Stromal cell of bone marrow (primary cell): Measurements from ENCODE around the gene GLYAT.
A peak's percentile ranks its signal among the peaks of the same experiment; 100 is the strongest.

Source experiments
- DNase-seq: peaks from one replicate; pipeline ENCODE4 v3.0.0-alpha.2; 2012; ENCODE audit warnings: low read depth

Gene GLYAT, protein sequence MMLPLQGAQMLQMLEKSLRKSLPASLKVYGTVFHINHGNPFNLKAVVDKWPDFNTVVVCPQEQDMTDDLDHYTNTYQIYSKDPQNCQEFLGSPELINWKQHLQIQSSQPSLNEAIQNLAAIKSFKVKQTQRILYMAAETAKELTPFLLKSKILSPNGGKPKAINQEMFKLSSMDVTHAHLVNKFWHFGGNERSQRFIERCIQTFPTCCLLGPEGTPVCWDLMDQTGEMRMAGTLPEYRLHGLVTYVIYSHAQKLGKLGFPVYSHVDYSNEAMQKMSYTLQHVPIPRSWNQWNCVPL

GRCh38 chr11:58731819-58732218, at the start of gene GLYAT:
TSS of gene GLYAT (minus strand) at chr11:58731943. CDS start at chr11:58724496, 7,447 bp downstream.
- DNase-seq: no peak

DNA sequence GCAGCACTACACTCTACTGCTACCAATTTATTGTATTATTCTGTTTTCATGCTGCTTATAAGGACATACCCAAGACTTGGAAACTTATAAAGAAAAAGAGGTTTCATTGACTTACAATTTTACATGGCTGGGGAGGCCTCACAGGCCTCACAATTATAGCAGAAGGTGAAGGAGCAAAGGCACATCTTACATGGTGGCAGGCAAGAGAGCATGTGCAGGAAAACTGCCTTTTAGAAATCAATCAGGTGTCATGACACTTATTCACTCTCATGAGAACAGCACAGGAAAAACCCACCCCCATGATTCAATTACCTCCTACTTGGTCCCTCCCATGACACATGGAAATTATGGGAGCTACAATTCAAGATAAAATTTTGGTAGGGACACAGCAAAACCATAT, 49.6 kb upstream of the GLYAT start:
- no peak for DNase-seq

GRCh38 chr11:58780578-58780977, 48.8 kb upstream of the GLYAT start:
- no peak for DNase-seq

- no peak for DNase-seq
Observed at GRCh38 chr11:58776891-58777710, 45.4 kb upstream of the GLYAT start.

- no peak for DNase-seq
Observed at GRCh38 chr11:58775066-58775708, 43.4 kb upstream of the GLYAT start.

DNA sequence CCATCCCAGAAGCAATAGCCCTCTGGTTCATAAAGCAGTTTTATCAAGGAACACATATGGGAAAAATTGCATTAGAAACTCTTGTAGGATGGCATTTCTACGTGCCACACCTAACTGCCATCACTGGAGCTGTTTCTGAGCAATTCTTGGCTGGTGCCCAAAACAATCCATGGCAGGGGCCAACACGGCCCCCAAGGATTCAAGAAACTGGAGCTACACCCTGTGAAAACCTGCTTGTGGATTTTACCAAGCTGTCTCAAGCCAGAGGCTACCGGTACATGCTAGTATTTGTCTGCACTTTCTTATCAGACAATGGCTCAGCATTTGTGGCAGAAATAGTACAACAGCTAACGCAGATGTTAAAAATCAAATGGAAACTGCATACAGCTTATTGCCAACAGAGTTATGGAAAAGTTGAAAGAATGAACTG, 42.4 kb upstream of the GLYAT start:
- no peak for DNase-seq

DNA sequence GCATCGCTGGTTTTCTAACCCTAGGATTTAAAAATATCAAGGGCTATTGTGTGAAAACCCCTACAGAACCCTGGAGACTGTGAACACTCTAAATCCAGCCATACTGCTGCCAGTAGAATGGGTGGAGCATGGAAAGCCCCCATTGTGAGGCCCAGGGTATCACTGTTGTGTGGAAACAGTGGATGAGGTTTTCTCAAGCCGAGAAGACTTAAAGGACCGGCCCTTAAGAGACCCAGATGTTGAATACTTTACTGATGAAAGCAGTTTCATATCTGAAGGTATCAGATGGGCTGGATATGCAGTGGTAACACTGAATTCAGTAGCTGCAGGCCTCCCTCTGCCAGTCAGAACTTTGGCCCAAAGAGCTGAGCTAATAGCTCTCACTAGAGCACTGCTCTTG, 41.6 kb upstream of the GLYAT start:
- no peak for DNase-seq

DNA sequence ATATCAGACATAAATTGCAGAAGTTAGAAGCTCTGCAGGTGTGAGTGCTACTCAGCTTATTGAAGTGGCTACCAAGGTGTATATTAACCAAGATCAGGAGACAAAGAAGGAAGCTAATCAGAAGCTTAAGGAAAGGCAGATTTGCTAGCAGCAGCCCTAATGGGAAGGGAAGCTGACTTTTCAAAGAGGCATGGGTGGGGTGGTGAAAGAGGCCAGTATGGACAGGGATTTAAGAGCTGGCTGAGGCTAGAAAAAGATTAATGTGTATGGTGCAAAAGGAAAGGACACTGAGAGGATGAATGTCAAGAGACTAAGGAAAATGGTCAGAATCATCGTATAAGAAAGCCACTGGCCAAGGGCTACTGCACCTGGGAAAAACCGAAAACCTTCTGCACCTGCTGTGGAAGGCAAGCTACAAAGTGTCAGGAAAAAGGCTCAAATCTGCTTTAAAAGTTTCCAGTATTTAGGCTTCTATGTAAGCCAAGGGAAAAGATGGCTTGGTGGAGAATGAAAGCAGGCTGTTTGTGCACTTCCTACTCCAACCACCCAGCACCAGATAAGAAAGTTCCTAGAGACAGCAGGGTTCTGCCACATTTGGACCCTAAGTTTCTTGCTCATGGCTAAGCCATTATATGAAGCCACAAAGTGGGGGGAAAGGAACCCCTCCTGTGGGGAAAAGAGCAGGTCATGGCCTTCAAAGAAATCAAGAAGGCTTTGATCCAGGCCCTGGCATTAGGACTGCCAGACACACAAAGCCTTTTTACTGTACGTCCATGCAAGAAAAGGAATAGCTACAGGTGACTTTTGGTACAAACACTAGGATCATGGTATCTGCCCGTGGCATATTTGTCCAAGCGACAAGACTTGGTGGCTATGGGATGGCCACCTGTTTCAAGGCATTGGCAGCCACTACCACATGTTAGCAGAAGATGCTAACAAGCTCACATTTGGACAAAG, 40.9 kb upstream of the GLYAT start:
- no peak for DNase-seq

DNA sequence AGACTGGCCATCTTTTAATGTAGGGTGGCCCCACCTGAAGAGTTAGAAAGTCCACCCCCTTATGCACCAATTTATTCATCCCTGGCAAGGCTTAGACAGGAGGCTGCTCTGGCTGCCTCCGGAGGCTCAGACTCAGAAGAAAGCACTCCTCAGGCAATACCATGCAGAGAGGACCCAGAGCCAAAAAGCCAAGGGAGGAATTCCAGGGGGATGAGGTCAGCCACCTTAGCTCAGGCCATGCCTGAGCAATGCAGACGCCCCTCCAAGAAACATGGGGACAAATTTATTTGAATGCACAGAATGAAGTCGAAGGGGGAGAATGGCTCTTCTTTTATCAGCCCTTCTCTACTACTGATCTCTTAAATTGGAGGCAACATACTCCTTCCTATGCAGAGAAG, 39.7 kb upstream of the GLYAT start:
- DNase-seq: no peak

DNA sequence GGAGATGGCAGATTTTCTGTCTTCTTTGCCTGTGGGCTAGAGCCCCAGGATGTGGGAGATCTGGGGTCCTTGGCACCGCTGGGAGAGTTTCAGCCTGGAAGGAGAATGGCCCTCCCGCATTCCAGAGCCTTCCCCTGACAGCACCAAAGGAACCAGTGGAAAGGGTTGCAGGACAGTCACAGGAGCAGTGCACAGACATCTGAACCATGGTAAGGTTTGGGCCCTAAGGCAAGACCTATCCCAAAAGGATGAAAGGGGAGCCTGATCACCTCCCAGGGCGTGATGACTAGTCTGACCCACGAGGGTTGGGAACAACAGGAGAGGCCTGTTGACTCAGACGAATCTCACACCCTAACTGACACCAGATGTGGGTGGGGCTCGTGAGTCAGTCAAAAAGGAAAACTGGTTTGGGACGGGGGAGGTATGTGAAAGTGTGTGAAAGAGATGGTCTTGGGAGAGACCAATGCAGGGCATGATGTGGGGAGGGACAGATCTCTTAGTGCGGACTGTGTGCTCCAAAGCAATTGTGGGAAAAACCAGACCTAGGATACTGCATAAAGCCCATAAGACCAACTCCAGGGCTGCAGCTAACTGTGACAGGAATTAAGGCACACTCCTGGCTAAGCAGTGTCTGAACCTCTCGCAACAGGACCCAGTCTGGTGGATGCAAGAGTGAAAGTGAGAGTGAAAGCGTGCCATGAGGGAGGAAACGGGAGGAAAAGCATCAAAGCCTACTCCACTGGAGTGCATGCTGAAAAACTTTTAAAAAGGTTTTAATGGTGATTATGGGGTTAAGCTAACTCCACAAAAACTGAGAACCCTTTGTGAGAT, 39.1 kb upstream of the GLYAT start:
- peak; percentile 62 for DNase-seq

GRCh38 chr11:58770166-58770565, 38.4 kb upstream of the GLYAT start:
- DNase-seq: no peak

- no peak for DNase-seq
Observed at GRCh38 chr11:58769308-58769707, 37.6 kb upstream of the GLYAT start.

- no peak for DNase-seq
Observed at GRCh38 chr11:58768137-58768536, 36.4 kb upstream of the GLYAT start.

DNA sequence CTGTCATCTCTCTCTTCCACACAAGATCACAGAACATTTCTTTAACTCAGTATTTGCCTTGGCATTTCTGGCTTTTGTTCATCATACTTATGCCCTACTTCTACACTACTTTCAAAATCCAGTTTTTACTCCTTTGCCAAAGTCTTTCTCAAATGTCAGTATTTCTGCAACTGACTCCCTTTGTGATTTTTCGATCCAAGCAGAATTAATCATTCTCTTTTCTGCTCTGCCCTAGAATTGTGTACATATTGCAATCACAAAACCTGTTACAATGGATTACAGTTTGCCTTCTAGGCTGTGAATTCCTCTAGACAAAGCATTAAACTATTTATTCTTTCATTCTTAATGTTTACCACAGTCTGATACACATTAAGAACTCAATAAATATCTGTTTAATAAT, 33.3 kb upstream of the GLYAT start:
- DNase-seq: no peak

- DNase-seq: no peak
Observed at GRCh38 chr11:58763120-58763490, 31.4 kb upstream of the GLYAT start.

- DNase-seq: no peak
Observed at GRCh38 chr11:58762284-58763119, 30.8 kb upstream of the GLYAT start.

GRCh38 chr11:58757439-58757838, 25.7 kb upstream of the GLYAT start:
- DNase-seq: no peak

DNA sequence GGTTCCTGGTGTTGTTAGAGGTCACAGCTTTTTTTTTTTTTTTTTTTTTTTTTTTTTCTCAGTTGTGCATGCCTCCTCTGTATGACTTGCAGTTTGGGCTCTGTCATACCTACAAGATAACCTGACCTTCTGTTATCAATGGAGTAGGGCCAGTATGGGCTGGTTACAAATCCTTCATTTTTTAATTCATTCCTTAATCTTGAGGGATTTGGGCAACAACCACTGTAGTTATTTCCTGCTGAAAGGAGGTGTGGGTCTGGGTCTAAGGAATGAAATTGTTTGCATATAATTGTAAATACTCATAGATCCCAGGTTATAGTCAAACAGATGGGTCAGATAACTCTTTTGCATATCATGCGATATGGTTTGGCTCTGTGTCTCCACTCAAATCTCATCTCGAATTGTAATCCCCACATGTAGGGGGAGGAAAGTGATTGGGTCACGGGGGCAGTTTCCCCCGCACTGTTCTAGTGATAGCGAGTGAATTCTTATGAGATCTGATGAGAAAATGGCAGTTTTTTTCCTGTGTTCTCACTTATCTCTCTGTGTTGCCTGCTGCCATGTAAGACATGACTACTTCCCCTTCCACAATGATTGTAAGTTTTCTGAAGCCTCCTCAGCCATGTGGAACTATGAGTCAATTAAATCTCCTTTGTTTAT, 14.1 kb upstream of the GLYAT start:
- no peak for DNase-seq

- DNase-seq: no peak
Observed at GRCh38 chr11:58744988-58745704, 13.4 kb upstream of the GLYAT start.
